ENCODE data around the gene DRAXIN.

GRCh38 chr1:11719313-11720032 lies 28.0 kb downstream of the DRAXIN start:
- TF ChIP-seq CTCF (IDR thresholded peaks at IDR 0.05; ENCODE audit: insufficient read depth, low read depth, low read length) (peak; percentile 95), EZH2 (IDR thresholded peaks at IDR 0.05; ENCODE audit: insufficient read depth, low read length) (no peak)
